HEK293T (cell line): ENCODE data around the gene CGREF1.

Experiments
- CTBP1 ChIP-seq: fragments of 450-650 bp; IDR thresholded peaks from 2 replicates; pipeline ENCODE4 v1.6.1; 2016; ENCODE audit warnings: borderline replicate concordance
- FOXA1 ChIP-seq: fragments of 450-650 bp; IDR thresholded peaks from 2 replicates; pipeline ENCODE4 v1.6.1; 2016; ENCODE audit warnings: mild to moderate bottlenecking
- FOXM1 ChIP-seq: fragments of 450-650 bp; IDR thresholded peaks from 2 replicates; pipeline ENCODE4 v1.6.1; 2017; ENCODE audit warnings: mild to moderate bottlenecking, borderline replicate concordance
- LEF1 ChIP-seq: fragments of 450-650 bp; IDR thresholded peaks from 2 replicates; pipeline ENCODE4 v1.6.1; 2017; ENCODE audit warnings: mild to moderate bottlenecking, borderline replicate concordance
- PKNOX1 ChIP-seq: fragments of 450-650 bp; IDR thresholded peaks from 2 replicates; pipeline ENCODE4 v1.6.1; 2016
- SP1 ChIP-seq: fragments of 450-650 bp; IDR thresholded peaks from 2 replicates; pipeline ENCODE4 v1.6.1; 2017
- SUZ12 ChIP-seq: fragments of 450-650 bp; IDR thresholded peaks from 2 replicates; pipeline ENCODE4 v1.6.1; 2016; ENCODE audit warnings: mild to moderate bottlenecking
- ZNF384 ChIP-seq: fragments of 450-650 bp; IDR thresholded peaks from 2 replicates; pipeline ENCODE4 v1.6.1; 2016

- TF ChIP-seq ZNF384 (no peak), LEF1 (no peak), SP1 (no peak), PKNOX1 (no peak), CTBP1 (no peak), FOXM1 (no peak), FOXA1 (no peak), SUZ12 (no peak)
Observed at GRCh38 chr2:27154488-27154887, 35.6 kb upstream of the CGREF1 start.
